ENCODE results near the gene KIF16B. TPM values are rescaled to one million over a fixed set of nuclear protein-coding genes. Genes with fewer than 3 reads are reported as not detected.

KIF16B gene
- polyA plus RNA-seq, 1 experiment: 10.2 TPM

- CTCF ChIA-PET: interaction anchor here (0.5 to 0.9 kb wide), 3 partner anchors 38 to 1067 kb away, joined by 3 read pairs; no protein-coding TSS in a partner anchor
- Histone ChIP-seq H3K27ac (ENCODE audit: low read depth, low read length) (no peak overlapping the region), H3K4me3 (ENCODE audit: low read depth, low read length) (no peak overlapping the region), H3K9me3 (ENCODE audit: control insufficient read depth, insufficient read depth, low read length) (no peaks in the 10 kb centered on the region), H3K27me3 (ENCODE audit: control insufficient read depth, insufficient read depth, low read length) (no peaks in the 10 kb centered on the region)
- no peak for DNase-seq (ENCODE audit: low read depth, low spot score)
- TF ChIP-seq CTCF (IDR thresholded peaks at IDR 0.05; ENCODE audit: low read depth, low read length): no peak
- POLR2A ChIA-PET: no interaction called here
These were observed 135.8 kb downstream of the KIF16B start for GRCh38 chr20:16437387-16437996.

DNA sequence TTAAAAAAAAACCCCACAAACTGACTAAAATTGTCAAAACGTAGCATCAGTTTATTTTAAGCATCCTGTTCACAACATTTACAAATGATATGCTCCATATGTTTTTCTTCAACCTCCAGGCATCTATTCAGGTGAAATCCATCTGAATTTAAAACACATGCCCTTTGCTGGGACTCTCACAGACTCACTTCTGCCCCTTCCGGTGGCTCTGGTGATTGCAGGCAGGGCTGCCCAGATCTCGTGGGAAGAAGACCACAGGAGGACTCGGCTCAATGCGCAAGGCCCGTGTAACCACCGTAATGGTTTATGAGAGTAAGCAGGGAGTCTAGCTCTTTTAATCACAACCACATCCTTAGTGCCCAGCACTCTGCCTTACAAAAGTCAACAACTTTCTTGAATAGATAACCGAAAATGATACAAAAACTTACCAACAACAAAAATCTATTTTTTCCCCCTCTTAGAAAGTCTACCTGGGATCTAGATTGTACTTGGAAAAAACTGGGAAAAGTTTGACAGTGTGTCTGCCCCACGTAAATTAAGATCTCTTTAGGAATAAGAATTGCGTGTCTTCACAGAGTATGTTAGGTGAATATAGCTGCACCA, 139.1 kb downstream of the KIF16B start:
- TF ChIP-seq CTCF (IDR thresholded peaks at IDR 0.05; ENCODE audit: low read depth, low read length): peak; percentile 73
- Histone ChIP-seq H3K27me3 (ENCODE audit: control insufficient read depth, insufficient read depth, low read length) (no peaks in the 10 kb centered on the region), H3K9me3 (ENCODE audit: control insufficient read depth, insufficient read depth, low read length) (no peaks in the 10 kb centered on the region), H3K27ac (ENCODE audit: low read depth, low read length) (no peak overlapping the region), H3K4me3 (ENCODE audit: low read depth, low read length) (no peak overlapping the region)
- ChIA-PET POLR2A (no interaction called here), CTCF (interaction anchor here (0.7 to 1.7 kb wide), 6 partner anchors 10 to 42 kb away, joined by 3 to 7 read pairs (median 4); no protein-coding TSS in a partner anchor)
- no peak for DNase-seq (ENCODE audit: low read depth, low spot score)

DNA sequence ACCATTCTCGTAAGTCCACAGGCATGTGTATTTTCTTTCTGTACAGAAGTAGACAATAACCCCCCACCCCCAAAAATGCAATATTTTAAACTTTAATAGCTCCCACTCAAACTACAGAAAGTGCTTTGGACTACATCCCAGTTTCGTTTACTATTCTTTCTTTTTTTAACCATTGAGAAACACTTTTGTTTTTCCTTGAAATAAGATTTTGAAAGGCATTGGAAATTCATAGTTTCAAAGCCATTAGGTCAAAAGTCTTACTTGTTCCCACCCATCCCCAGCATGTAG, 140.0 kb downstream of the KIF16B start:
- Histone ChIP-seq H3K27me3 (ENCODE audit: control insufficient read depth, insufficient read depth, low read length) (no peaks in the 10 kb centered on the region), H3K4me3 (ENCODE audit: low read depth, low read length) (no peak overlapping the region), H3K9me3 (ENCODE audit: control insufficient read depth, insufficient read depth, low read length) (no peaks in the 10 kb centered on the region), H3K27ac (ENCODE audit: low read depth, low read length) (no peak overlapping the region)
- POLR2A ChIA-PET: no interaction called here
- TF ChIP-seq CTCF (IDR thresholded peaks at IDR 0.05; ENCODE audit: low read depth, low read length): no peak
- CTCF ChIA-PET: interaction anchor here (0.7 to 1.7 kb wide), 4 partner anchors 14 to 194 kb away, joined by 6 to 11 read pairs (median 7); no protein-coding TSS in a partner anchor
- no peak for DNase-seq (ENCODE audit: low read depth, low spot score)

- CTCF ChIA-PET: interaction anchor here (0.7 to 1.7 kb wide), 3 partner anchors 13 to 193 kb away, joined by 6 to 11 read pairs (median 7); no protein-coding TSS in a partner anchor
- no peaks in the 10 kb centered on the region for H3K27me3 ChIP-seq (ENCODE audit: control insufficient read depth, insufficient read depth, low read length)
- no peak for DNase-seq (ENCODE audit: low read depth, low spot score)
- TF ChIP-seq CTCF (IDR thresholded peaks at IDR 0.05; ENCODE audit: low read depth, low read length): no peak
- no peak overlapping the region for H3K27ac ChIP-seq (ENCODE audit: low read depth, low read length)
- H3K9me3 ChIP-seq (ENCODE audit: control insufficient read depth, insufficient read depth, low read length): no peaks in the 10 kb centered on the region
- POLR2A ChIA-PET: no interaction called here
- no peak overlapping the region for H3K4me3 ChIP-seq (ENCODE audit: low read depth, low read length)
These were observed 140.6 kb downstream of the KIF16B start for GRCh38 chr20:16432466-16433292.

DNA sequence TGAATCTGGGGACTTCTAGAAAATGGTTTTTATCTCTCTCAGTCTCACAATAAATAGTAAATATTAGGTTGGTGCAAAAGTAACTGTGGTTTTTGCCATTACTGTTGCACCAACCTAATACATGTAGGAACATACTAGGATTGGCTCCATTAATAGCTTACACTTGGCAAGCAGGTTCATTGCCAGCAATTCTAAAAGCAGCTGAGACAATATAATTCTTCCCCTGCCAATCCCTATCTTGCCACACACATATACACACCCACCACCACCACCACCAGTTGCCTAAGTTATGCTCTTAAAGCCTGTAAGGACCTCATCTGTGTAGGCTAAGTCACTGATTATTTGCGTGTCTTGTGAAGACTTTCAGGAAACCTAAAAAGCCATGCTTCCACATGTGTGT, 145.1 kb downstream of the KIF16B start:
- H3K27me3 ChIP-seq (ENCODE audit: control insufficient read depth, insufficient read depth, low read length): no peaks in the 10 kb centered on the region
- no peak overlapping the region for H3K4me3 ChIP-seq (ENCODE audit: low read depth, low read length)
- ChIA-PET CTCF (no interaction called here), POLR2A (no interaction called here)
- no peaks in the 10 kb centered on the region for H3K9me3 ChIP-seq (ENCODE audit: control insufficient read depth, insufficient read depth, low read length)
- TF ChIP-seq CTCF (IDR thresholded peaks at IDR 0.05; ENCODE audit: low read depth, low read length): no peak
- H3K27ac ChIP-seq (ENCODE audit: low read depth, low read length): no peak overlapping the region
- DNase-seq (ENCODE audit: low read depth, low spot score): no peak

Measured in AG04450 (cell line).